Measurements from ENCODE around the gene PCDHGC5.

The PCDHGC5 gene

DNA sequence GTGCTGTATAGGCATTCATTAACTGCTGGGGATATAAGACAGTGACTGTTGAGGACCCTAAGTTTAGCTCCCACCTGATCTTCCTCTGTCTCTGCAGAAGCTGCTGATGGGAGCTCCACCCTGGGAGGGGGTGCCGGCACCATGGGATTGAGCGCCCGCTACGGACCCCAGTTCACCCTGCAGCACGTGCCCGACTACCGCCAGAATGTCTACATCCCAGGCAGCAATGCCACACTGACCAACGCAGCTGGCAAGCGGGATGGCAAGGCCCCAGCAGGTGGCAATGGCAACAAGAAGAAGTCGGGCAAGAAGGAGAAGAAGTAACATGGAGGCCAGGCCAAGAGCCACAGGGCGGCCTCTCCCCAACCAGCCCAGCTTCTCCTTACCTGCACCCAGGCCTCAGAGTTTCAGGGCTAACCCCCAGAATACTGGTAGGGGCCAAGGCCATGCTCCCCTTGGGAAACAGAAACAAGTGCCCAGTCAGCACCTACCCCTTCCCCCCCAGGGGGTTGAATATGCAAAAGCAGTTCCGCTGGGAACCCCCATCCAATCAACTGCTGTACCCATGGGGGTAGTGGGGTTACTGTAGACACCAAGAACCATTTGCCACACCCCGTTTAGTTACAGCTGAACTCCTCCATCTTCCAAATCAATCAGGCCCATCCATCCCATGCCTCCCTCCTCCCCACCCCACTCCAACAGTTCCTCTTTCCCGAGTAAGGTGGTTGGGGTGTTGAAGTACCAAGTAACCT lies 22.1 kb downstream of the PCDHGC5 start:
- Histone ChIP-seq H3K4me3 (ENCODE audit: low read length) (peak overlapping the region; percentile 49), H3K27ac (ENCODE audit: low read length) (peak overlapping the region; percentile 83; the same call in 1 of the 2 replicates), H4K20me1 (ENCODE audit: insufficient read depth, low read length) (no peaks in the 10 kb centered on the region), H3K36me3 (replicated peaks; ENCODE audit: insufficient read depth, low read length) (no peaks in the 10 kb centered on the region), H3F3A (ENCODE audit: insufficient read depth, low read length) (peaks cover 48% of the 10 kb centered on the region), H3K27me3 (replicated peaks; ENCODE audit: insufficient read depth, low read length) (no peaks in the 10 kb centered on the region), H2AFZ (ENCODE audit: low read length) (no peak overlapping the region), H3K9me2 (replicated peaks; ENCODE audit: insufficient read depth, low read length) (no peaks in the 10 kb centered on the region), H3K79me2 (ENCODE audit: low read length) (0 out of 2 replicates have a peak, but pooled peaks cover 6% of the 10 kb centered on the region), H3K9me3 (replicated peaks; ENCODE audit: insufficient read depth, low read length) (no peaks in the 10 kb centered on the region), H3K9ac (ENCODE audit: low read length) (peak overlapping the region; percentile 61), H3K4me2 (ENCODE audit: low read depth, low read length) (peak overlapping the region; percentile 60), H3K4me1 (ENCODE audit: low read length) (peaks cover 62% of the 10 kb centered on the region)
- peak; percentile 74 for DNase-seq
- TF ChIP-seq EZH2 (optimal IDR thresholded peaks at IDR 0.05; ENCODE audit: low read depth, low read length) (no peak), CTCF (IDR thresholded peaks at IDR 0.05; ENCODE audit: low read length) (no peak), EZH2phosphoT487 (IDR thresholded peaks at IDR 0.05; ENCODE audit: low read length) (no peak)

- H3K4me1 ChIP-seq (ENCODE audit: low read length): peaks cover 66% of the 10 kb centered on the region
Measured at GRCh38 chr5:141511771-141512325, 23.0 kb downstream of the PCDHGC5 start.

GRCh38 chr5:141512390-141512910 lies 23.6 kb downstream of the PCDHGC5 start:
- H3K4me1 ChIP-seq (ENCODE audit: low read length): peaks cover 62% of the 10 kb centered on the region
- no peaks in the 10 kb centered on the region for H3K9me2 ChIP-seq (replicated peaks; ENCODE audit: insufficient read depth, low read length)
- TF ChIP-seq EZH2phosphoT487 (IDR thresholded peaks at IDR 0.05; ENCODE audit: low read length) (no peak), CTCF (IDR thresholded peaks at IDR 0.05; ENCODE audit: low read length) (peak; percentile 88)
- H3F3A ChIP-seq (ENCODE audit: insufficient read depth, low read length): peaks cover 41% of the 10 kb centered on the region
- H4K20me1 ChIP-seq (ENCODE audit: insufficient read depth, low read length): no peaks in the 10 kb centered on the region
- H3K4me3 ChIP-seq (ENCODE audit: low read length): peak overlapping the region; percentile 42; the same call in 1 of the 2 replicates
- 0 out of 2 replicates have a peak, but pooled peaks cover 6% of the 10 kb centered on the region for H3K79me2 ChIP-seq (ENCODE audit: low read length)
- H3K9me3 ChIP-seq (replicated peaks; ENCODE audit: insufficient read depth, low read length): no peaks in the 10 kb centered on the region
- peak overlapping the region; percentile 59 for H3K9ac ChIP-seq (ENCODE audit: low read length)
- peak overlapping the region; percentile 83; the same call in 1 of the 2 replicates for H3K27ac ChIP-seq (ENCODE audit: low read length)
- H3K27me3 ChIP-seq (replicated peaks; ENCODE audit: insufficient read depth, low read length): no peaks in the 10 kb centered on the region
- peak; percentile 82 for DNase-seq
- peak overlapping the region; percentile 79; the same call in 1 of the 2 replicates for H3K4me2 ChIP-seq (ENCODE audit: low read depth, low read length)
- no peak overlapping the region for H2AFZ ChIP-seq (ENCODE audit: low read length)
- H3K36me3 ChIP-seq (replicated peaks; ENCODE audit: insufficient read depth, low read length): no peaks in the 10 kb centered on the region; the same call in 1 of the 2 replicates

More at GRCh38 chr5:141511771-141512325, 23.0 kb downstream of the PCDHGC5 start:
- no peaks in the 10 kb centered on the region; the same call in 1 of the 2 replicates for H3K36me3 ChIP-seq (replicated peaks; ENCODE audit: insufficient read depth, low read length)
- no peak for DNase-seq
- no peaks in the 10 kb centered on the region for H3K9me3 ChIP-seq (replicated peaks; ENCODE audit: insufficient read depth, low read length)
- no peak overlapping the region for H3K4me3 ChIP-seq (ENCODE audit: low read length)
- no peak for TF ChIP-seq EZH2phosphoT487 (IDR thresholded peaks at IDR 0.05; ENCODE audit: low read length)
- peak overlapping the region; percentile 1; the same call in 1 of the 2 replicates for H3K9ac ChIP-seq (ENCODE audit: low read length)
- H3K9me2 ChIP-seq (replicated peaks; ENCODE audit: insufficient read depth, low read length): no peaks in the 10 kb centered on the region
- peak overlapping the region; percentile 83 for H3K27ac ChIP-seq (ENCODE audit: low read length)
- H3K4me2 ChIP-seq (ENCODE audit: low read depth, low read length): peak overlapping the region; percentile 79; the same call in 1 of the 2 replicates
- H3F3A ChIP-seq (ENCODE audit: insufficient read depth, low read length): peaks cover 45% of the 10 kb centered on the region
- H4K20me1 ChIP-seq (ENCODE audit: insufficient read depth, low read length): no peaks in the 10 kb centered on the region
- H3K79me2 ChIP-seq (ENCODE audit: low read length): 0 out of 2 replicates have a peak, but pooled peaks cover 6% of the 10 kb centered on the region
- no peaks in the 10 kb centered on the region for H3K27me3 ChIP-seq (replicated peaks; ENCODE audit: insufficient read depth, low read length)
- H2AFZ ChIP-seq (ENCODE audit: low read length): no peak overlapping the region

Measured in MM.1S (cell line).